ENCODE data around the gene SMIM35. TPM values are rescaled to one million over a fixed set of nuclear protein-coding genes. Genes with fewer than 3 reads are reported as not detected.

Gene SMIM35
- total RNA-seq, 4 donors from 2014 or later, result not detected

DNA sequence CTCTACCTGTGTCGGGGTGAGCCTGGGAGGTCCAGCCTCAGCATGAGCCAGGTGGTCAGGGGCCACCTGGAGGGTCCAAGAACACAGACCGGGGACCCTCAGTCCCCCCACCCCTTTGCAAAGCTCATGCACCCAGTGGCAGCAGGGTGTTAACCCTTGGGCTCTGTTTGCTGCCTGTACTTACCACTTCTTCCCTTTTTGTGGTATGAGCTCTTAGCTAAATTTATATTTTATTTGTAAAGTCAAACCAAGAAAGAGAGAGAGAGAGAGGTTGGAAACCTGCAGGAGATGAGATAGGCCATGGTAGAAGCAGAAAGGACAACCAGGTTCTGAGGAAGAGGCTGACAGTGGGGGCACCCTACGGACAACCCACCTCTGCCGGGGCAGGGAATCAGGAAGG, 70.7 kb downstream of the SMIM35 start:
- H3K9me3 ChIP-seq, result peaks cover 0 to 10% (median 2%) of the 10 kb centered on the region in 4 donors
- DNase-seq, result no peak
- no peaks in the 10 kb centered on the region for H3K27me3 ChIP-seq
- peak overlapping the region in 1 of 4 donors; percentile 61 for H3K27ac ChIP-seq
- H3K4me3 ChIP-seq, result no peak overlapping the region
- H3K36me3 ChIP-seq, result no peaks in the 10 kb centered on the region
- peaks cover 0 to 29% (median 12%) of the 10 kb centered on the region in 4 donors for H3K4me1 ChIP-seq
- TF ChIP-seq CTCF (IDR thresholded peaks at IDR 0.05), result no peak
- TF ChIP-seq POLR2A (IDR thresholded peaks at IDR 0.05), result no peak

GRCh38 chr11:118015385-118015841, 71.3 kb downstream of the SMIM35 start:
- peak overlapping the region in 1 of 4 donors; percentile 61 for H3K27ac ChIP-seq
- DNase-seq, result peak in 1 of 3 donors; percentile 64

GRCh38 chr11:118014022-118014421, 72.7 kb downstream of the SMIM35 start:
- Histone ChIP-seq H3K27me3 (no peaks in the 10 kb centered on the region), H3K9me3 (peaks cover 0 to 10% (median 2%) of the 10 kb centered on the region in 4 donors), H3K27ac (no peak overlapping the region), H3K36me3 (no peaks in the 10 kb centered on the region), H3K4me3 (no peak overlapping the region), H3K4me1 (peaks cover 0 to 41% (median 17%) of the 10 kb centered on the region in 4 donors)
- TF ChIP-seq POLR2A (IDR thresholded peaks at IDR 0.05), result no peak
- no peak for TF ChIP-seq CTCF (IDR thresholded peaks at IDR 0.05)
- DNase-seq, result no peak

More at GRCh38 chr11:118015385-118015841, 71.3 kb downstream of the SMIM35 start:
- Histone ChIP-seq H3K27me3 (no peaks in the 10 kb centered on the region), H3K36me3 (no peaks in the 10 kb centered on the region), H3K4me1 (peaks cover 0 to 33% (median 15%) of the 10 kb centered on the region in 4 donors), H3K4me3 (no peak overlapping the region), H3K9me3 (peaks cover 0 to 10% (median 2%) of the 10 kb centered on the region in 4 donors)
- TF ChIP-seq CTCF (IDR thresholded peaks at IDR 0.05) (no peak), POLR2A (IDR thresholded peaks at IDR 0.05) (no peak)

- peaks cover 0 to 51% (median 17%) of the 10 kb centered on the region in 4 donors for H3K4me1 ChIP-seq
- no peak for TF ChIP-seq CTCF (IDR thresholded peaks at IDR 0.05)
- TF ChIP-seq POLR2A (IDR thresholded peaks at IDR 0.05), result no peak
Measured at GRCh38 chr11:118012083-118012669, 74.6 kb downstream of the SMIM35 start.

GRCh38 chr11:118010738-118011461, 75.9 kb downstream of the SMIM35 start:
- TF ChIP-seq POLR2A (IDR thresholded peaks at IDR 0.05) (no peak), CTCF (IDR thresholded peaks at IDR 0.05) (no peak)

More at GRCh38 chr11:118012083-118012669, 74.6 kb downstream of the SMIM35 start:
- Histone ChIP-seq H3K27ac (peak overlapping the region; percentile 50 to 91 (median 73)), H3K4me3 (no peak overlapping the region), H3K9me3 (no peaks in the 10 kb centered on the region), H3K27me3 (no peaks in the 10 kb centered on the region), H3K36me3 (no peaks in the 10 kb centered on the region)
- peak in 1 of 3 donors; percentile 76 for DNase-seq

More at GRCh38 chr11:118010738-118011461, 75.9 kb downstream of the SMIM35 start:
- DNase-seq, result peak in 2 of 3 donors; percentile 92 to 93
- Histone ChIP-seq H3K9me3 (no peaks in the 10 kb centered on the region), H3K27me3 (no peaks in the 10 kb centered on the region), H3K27ac (peak overlapping the region; percentile 58 to 91 (median 75)), H3K36me3 (no peaks in the 10 kb centered on the region), H3K4me1 (peaks cover 0 to 49% (median 18%) of the 10 kb centered on the region in 4 donors), H3K4me3 (no peak overlapping the region)
